GM13976 (cell line): ENCODE data around the gene C4orf50.

Experiments
- DNase-seq: peaks from one replicate; pipeline ENCODE4 v3.0.0; 2012; ENCODE audit warnings: low spot score
- CTCF ChIP-seq: IDR thresholded peaks from 2 replicates; pipeline ENCODE4 v1.5.1; 2012; ENCODE audit warnings: borderline replicate concordance, mild to moderate bottlenecking; ENCODE audit not compliant: insufficient read depth; ENCODE audit errors: extremely low read depth, missing control alignments, control extremely low read depth
- in situ Hi-C: fragments of 300-500 bp; cut with MboI; formaldehyde crosslinking; loops from one replicate; pipeline ENCODE4 v1.12.0; 2022; ENCODE audit warnings: low sequenced_read_pairs, mixed read lengths, inconsistent platforms; ENCODE audit not compliant: unreplicated experiment

The C4orf50 gene

DNA sequence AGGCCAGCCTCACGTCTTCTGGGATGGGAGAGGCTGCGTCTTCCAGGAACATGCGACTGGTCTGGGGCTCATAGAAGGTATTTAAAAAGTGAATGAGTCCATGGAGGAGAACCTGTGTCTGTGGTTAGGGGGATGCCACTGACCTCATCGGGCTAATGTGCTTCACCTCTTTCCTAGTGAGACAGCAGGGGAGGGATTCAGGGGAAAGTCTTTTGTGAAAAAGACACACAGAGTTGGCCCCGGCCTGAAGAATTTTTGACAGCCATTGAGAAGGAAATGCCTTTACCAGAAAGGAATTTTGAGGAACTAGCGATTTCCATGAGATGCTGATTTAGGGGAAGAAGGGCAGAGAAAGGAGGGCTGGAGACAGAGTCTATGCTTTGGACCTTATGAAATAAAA is 11.0 kb upstream of the C4orf50 start:
- TF ChIP-seq CTCF: no peak
- in situ Hi-C loops: no loop called here
- DNase-seq: no peak

- in situ Hi-C loops: no loop called here
- DNase-seq: no peak
- TF ChIP-seq CTCF: no peak
These were observed 9.9 kb upstream of the C4orf50 start for GRCh38 chr4:6028168-6028567.

DNA sequence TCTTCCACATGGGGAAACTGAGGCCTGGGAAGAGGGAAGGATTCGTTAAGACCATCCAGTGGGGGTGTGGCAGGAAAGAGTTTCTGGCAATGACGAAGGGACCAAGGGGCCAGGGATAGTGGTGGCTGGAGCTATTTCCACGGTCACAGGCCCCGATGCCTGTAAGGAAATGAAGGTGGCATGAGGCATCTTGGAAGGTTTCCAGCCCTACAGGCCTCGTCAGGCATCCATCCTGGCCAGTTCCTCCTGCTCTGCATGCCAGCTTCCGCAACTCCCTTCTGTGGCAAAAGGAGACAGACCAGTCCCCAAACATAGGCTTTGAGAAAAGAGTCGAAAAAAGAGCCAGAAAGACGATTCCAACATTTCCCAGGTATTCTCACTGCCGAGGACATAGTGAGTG is 9.2 kb upstream of the C4orf50 start:
- in situ Hi-C loops: no loop called here
- no peak for DNase-seq
- TF ChIP-seq CTCF: no peak

- no peak for DNase-seq
- TF ChIP-seq CTCF: no peak
- in situ Hi-C loops: no loop called here
These were observed 6.2 kb upstream of the C4orf50 start for GRCh38 chr4:6024313-6024960.

GRCh38 chr4:6023731-6024130 is 5.5 kb upstream of the C4orf50 start:
- DNase-seq: no peak
- no peak for TF ChIP-seq CTCF
- in situ Hi-C loops: no loop called here

DNA sequence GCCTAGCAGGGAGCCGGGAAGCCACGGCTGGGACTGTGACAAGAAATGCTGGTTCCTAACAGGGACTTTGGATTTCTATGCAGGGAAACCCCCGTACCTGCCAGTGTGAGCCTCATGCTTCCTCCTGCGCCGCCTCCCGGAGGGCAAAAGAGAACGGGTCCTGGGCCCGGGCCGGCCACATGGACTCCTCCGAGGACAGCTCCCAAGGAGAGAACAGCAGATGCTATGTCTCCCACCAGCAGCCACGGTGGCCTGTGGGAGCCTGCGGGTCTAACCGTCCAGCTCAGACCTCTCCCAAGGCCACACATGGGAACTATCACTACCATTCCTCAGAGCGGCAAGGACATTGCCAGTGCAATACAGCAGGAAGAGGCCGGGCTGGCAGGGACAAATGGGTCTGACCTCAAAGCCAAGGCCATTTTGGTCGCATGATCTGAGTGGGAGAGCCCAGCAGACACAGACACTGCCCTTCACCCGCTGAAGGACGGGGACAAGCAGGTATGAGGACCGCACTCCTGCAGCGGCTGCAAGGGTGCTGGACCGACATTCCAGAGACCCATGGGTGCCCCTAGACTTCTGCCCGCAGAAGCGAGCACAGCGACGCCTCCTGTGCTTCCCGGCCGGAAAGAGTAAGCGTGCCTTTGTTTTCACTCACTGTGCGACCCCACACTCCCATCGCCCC is 4.5 kb upstream of the C4orf50 start:
- in situ Hi-C loops: no loop called here
- TF ChIP-seq CTCF: no peak
- no peak for DNase-seq
